Kidney (tissue), 14 donors: ENCODE measurements around the gene SCN4B. TPM values are rescaled to one million over a fixed set of nuclear protein-coding genes. Genes with fewer than 3 reads are reported as not detected.

ENCODE experiments used
- DNase-seq, 5 donors: peaks; one replicate each; pipeline ENCODE4 v3.0.0-alpha.2; 2013 to 2020
- FAIRE-seq: peaks from 2 replicates; lab custom pipeline; 2012; peaks lifted over from hg19 to GRCh38; lab: Jason Lieb, UNC
- H3K27ac ChIP-seq, 2 donors: one replicate each; pipeline ENCODE4 v1.7.0; 2013; ENCODE audit warnings: low read depth in 2 of 2, low read length in 2 of 2, inconsistent platforms in 1 of 2
- H3K27me3 ChIP-seq: one replicate; pipeline ENCODE4 v1.7.1; 2013; ENCODE audit warnings: low read length, inconsistent platforms; ENCODE audit not compliant: control insufficient read depth, insufficient read depth
- H3K36me3 ChIP-seq, 3 donors: one replicate each; pipeline versions ENCODE4 v1.7.0 to v1.7.1; 2013; ENCODE audit warnings: low read length in 3 of 3, control low read depth in 1 of 3, inconsistent platforms in 1 of 3; ENCODE audit not compliant: insufficient read depth in 3 of 3, control insufficient read depth in 2 of 3
- H3K4me1 ChIP-seq, 3 donors: one replicate each; pipeline versions ENCODE4 v1.7.0 to v1.7.1; 2013; ENCODE audit warnings: low read length in 3 of 3, inconsistent platforms in 1 of 3, low read depth in 1 of 3; ENCODE audit not compliant: control insufficient read depth in 2 of 3, insufficient read depth in 2 of 3
- H3K4me3 ChIP-seq, 3 donors: one replicate each; pipeline versions ENCODE4 v1.7.0 to v1.8.1; 2013; ENCODE audit warnings: low read length in 3 of 3, control low read depth in 1 of 3, inconsistent platforms in 1 of 3
- H3K9ac ChIP-seq, 3 donors: one replicate each; pipeline versions ENCODE4 v1.7.0 to v1.7.1; 2013; ENCODE audit warnings: low read length in 3 of 3, control low read depth in 1 of 3, inconsistent platforms in 1 of 3
- H3K9me3 ChIP-seq, 3 donors: one replicate each; pipeline versions ENCODE4 v1.7.0 to v1.7.1; 2013; ENCODE audit warnings: low read length in 3 of 3, control low read depth in 1 of 3, inconsistent platforms in 1 of 3; ENCODE audit not compliant: control insufficient read depth in 2 of 3, insufficient read depth in 1 of 3
- intact Hi-C: fragments of 100-400 bp; cut with DNase I; formaldehyde crosslinking; loops from one replicate; pipeline ENCODE4 v1.11.1; 2022
- polyA plus RNA-seq: library from polyadenylated mRNA; stranded (reverse); fragments of 350-450 nt; fragmentation: Illumina TruSeq; extraction: RNeasy Lipid Tissue Mini Kit (QIAGEN cat#74804); gene quantifications from one replicate; pipeline ENCODE4 v1.2.3, GENCODE V29; 2014; ENCODE audit warnings: low read depth, low replicate concordance; ENCODE audit not compliant: insufficient read depth
- total RNA-seq: library from RNA; stranded (reverse); fragmentation: NEBNext Ultra II Directional; extraction: Animal tissue kit (Norgen Biotek cat#: 25700); gene quantifications from one replicate; pipeline ENCODE4 v1.2.1, GENCODE V29; 2021
- TF ChIP-seq, protein P1 (sequence below): IDR thresholded peaks from 3 replicates; pipeline ENCODE4 v1.5.1; 2012; ENCODE audit warnings: mild to moderate bottlenecking, moderate library complexity, borderline replicate concordance; ENCODE audit not compliant: insufficient read depth; ENCODE audit errors: extremely low read depth
- donor health status: control.
- donor health status: control.
- donor health status: control.
- donor health status: control.
- donor health status: control.
- donor health status: DM: yes; HTN: yes; CAD: no.
- donor health status: Normal renal cell carcinoma (clear cell type).

The SCN4B gene
- total and polyA plus RNA-seq, 2 donors from 2014 or later, result 1.4 to 3.5 TPM

DNA sequence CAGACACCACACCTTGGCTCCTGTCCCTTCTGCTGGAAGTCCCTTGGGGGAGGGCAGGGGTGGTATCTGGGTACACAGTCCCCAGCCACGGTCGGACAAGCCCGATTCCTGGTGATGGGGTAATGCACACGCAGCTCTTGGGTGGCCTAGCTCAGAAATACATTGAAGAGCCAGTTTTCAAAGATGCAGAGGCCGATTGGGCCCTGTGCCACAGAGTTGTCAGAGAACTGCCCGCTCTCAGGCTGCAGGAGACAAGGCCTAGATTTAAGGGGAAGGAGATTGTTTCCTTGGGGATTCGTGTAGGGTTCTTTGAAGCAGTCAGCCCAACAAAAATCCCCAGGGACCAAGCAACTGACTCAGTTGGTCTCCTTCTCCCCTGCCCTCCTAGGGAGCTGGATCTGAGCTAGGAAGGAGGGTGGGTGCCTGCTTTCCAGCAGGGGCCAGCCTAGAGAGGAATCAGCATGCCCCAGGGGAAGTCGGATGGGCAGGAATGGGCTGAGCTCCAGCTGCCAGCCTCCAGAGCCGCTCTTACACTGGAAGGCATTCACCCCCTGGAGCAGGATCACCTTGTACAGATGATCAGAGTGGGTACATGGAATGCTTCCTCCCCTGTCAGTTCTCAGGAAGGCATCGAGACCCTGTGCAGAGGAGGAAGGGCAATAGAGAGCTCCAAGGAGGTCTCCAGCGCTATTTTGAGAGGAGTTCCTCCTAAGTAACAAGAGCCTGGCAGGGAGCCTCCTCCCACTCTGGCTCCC lies 3.3 kb upstream of the SCN4B start:
- no peak overlapping the region for H3K27ac ChIP-seq
- H3K4me1 ChIP-seq, result peaks cover 0 to 15% (median 0%) of the 10 kb centered on the region in 3 donors
- DNase-seq, result peak in 1 of 5 donors; percentile 30
- H3K27me3 ChIP-seq, result peaks cover 24% of the 10 kb centered on the region
- no peaks in the 10 kb centered on the region for H3K9me3 ChIP-seq
- H3K9ac ChIP-seq, result no peak overlapping the region
- no peaks in the 10 kb centered on the region for H3K36me3 ChIP-seq
- TF ChIP-seq, protein P1, sequence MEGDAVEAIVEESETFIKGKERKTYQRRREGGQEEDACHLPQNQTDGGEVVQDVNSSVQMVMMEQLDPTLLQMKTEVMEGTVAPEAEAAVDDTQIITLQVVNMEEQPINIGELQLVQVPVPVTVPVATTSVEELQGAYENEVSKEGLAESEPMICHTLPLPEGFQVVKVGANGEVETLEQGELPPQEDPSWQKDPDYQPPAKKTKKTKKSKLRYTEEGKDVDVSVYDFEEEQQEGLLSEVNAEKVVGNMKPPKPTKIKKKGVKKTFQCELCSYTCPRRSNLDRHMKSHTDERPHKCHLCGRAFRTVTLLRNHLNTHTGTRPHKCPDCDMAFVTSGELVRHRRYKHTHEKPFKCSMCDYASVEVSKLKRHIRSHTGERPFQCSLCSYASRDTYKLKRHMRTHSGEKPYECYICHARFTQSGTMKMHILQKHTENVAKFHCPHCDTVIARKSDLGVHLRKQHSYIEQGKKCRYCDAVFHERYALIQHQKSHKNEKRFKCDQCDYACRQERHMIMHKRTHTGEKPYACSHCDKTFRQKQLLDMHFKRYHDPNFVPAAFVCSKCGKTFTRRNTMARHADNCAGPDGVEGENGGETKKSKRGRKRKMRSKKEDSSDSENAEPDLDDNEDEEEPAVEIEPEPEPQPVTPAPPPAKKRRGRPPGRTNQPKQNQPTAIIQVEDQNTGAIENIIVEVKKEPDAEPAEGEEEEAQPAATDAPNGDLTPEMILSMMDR, result no peak
- no peak for FAIRE-seq
- intact Hi-C loops, result no loop called here
- H3K4me3 ChIP-seq, result no peak overlapping the region

DNA sequence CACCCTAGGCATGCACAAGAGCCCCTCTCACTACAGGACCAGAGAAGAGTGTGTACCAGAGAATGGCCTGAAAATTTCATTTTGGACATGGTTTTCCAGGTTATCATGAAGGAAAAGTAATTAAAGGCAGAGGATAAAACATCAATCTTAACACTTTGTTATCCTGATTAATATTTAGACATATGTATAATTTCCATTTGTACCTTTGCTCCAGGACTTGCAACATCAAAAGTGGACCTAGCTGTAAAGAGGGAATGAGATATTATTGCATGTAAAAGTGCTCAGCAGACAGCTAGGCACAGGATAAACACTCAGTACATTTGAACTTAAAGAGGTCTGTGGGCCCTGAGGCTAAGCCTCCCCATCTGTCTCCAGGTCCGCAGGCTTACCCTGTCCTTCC lies 2.0 kb upstream of the SCN4B start:
- H3K36me3 ChIP-seq, result no peaks in the 10 kb centered on the region
- FAIRE-seq, result no peak
- no peak overlapping the region for H3K4me3 ChIP-seq
- H3K4me1 ChIP-seq, result peaks cover 0 to 15% (median 0%) of the 10 kb centered on the region in 3 donors
- intact Hi-C loops, result no loop called here
- H3K27me3 ChIP-seq, result peaks cover 24% of the 10 kb centered on the region
- no peak for DNase-seq
- no peaks in the 10 kb centered on the region for H3K9me3 ChIP-seq
- H3K27ac ChIP-seq, result no peak overlapping the region
- H3K9ac ChIP-seq, result no peak overlapping the region
- TF ChIP-seq, protein P1, result no peak

DNA sequence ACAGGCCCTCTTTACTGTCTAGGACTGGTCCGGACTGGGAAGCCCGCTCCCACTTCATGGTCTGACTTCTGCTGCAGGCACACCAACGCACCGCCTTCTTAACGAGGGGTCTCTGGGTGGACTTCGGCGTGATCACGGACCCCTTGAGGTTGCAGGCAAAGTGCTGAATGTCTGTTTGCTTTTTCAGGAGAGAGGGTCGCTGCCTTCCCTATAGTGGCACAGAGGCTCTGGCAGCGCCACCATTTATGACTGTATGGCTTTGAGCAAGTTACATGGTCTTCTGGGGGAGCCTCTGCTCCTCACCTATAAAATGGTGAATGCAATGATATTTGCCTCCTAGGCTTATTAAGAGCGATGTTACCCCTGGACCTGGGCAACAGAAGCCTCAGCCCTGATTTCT lies 1.4 kb upstream of the SCN4B start:
- TF ChIP-seq, protein P1, result no peak
- Histone ChIP-seq H3K27ac (no peak overlapping the region), H3K9me3 (no peaks in the 10 kb centered on the region), H3K4me1 (peaks cover 0 to 15% (median 0%) of the 10 kb centered on the region in 3 donors), H3K36me3 (no peaks in the 10 kb centered on the region), H3K4me3 (no peak overlapping the region), H3K27me3 (peaks cover 24% of the 10 kb centered on the region), H3K9ac (no peak overlapping the region)
- intact Hi-C loops, result no loop called here
- DNase-seq, result peak in 1 of 5 donors; percentile 46
- FAIRE-seq, result no peak

DNA sequence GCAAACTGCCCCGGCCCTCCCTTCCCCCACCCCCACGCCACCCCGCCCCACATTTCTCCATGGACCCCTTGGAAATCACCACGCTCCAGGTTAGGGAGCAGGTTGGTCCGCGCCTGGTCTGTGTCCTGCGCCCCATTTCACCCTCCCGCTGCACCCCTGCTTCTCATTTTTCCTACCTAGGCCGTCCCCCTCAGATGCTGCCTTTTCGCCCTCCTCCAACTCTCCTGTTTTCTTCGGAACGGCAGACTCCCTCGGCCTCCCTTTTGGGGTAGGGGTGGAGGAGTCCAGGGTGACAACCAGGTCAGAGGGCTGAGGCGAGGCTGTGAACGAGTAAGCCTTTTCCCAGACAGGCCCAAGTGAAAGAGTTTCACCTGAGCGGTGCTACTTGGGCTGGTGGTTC lies 893 bp upstream of the SCN4B start:
- FAIRE-seq (no peak), DNase-seq (peak in 1 of 5 donors; percentile 26)
- intact Hi-C loops, result no loop called here
- Histone ChIP-seq H3K9me3 (no peaks in the 10 kb centered on the region), H3K4me1 (peaks cover 0 to 15% (median 0%) of the 10 kb centered on the region in 3 donors), H3K27ac (no peak overlapping the region), H3K4me3 (no peak overlapping the region), H3K36me3 (no peaks in the 10 kb centered on the region), H3K27me3 (peaks cover 24% of the 10 kb centered on the region), H3K9ac (no peak overlapping the region)
- TF ChIP-seq, protein P1, result no peak
